ENCODE measurements around the gene LTBP4.

DNA sequence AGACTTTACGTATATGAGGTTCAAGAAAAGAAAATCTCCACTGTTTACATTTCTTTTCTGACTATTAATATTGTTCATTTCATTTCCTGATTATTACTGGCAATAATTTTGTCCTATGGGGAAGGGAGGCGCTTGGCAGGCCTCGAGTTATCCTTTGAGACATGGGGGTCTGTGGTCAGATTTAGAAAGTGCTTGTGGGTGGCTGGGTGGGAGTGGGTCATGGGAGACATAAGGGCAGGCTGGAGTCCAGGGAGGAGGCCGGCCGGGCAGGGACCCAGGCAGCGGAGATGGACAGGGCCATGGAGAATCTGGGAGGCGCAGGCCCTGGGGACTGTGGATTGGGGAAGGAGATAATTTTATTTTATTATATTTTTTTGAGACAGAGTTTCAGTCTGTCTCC is 40.1 kb downstream of the LTBP4 start:
- TF ChIP-seq EP300 (IDR thresholded peaks at IDR 0.05) (no peak), POLR2A (IDR thresholded peaks at IDR 0.05) (no peak)
- TF ChIP-seq, protein P1, sequence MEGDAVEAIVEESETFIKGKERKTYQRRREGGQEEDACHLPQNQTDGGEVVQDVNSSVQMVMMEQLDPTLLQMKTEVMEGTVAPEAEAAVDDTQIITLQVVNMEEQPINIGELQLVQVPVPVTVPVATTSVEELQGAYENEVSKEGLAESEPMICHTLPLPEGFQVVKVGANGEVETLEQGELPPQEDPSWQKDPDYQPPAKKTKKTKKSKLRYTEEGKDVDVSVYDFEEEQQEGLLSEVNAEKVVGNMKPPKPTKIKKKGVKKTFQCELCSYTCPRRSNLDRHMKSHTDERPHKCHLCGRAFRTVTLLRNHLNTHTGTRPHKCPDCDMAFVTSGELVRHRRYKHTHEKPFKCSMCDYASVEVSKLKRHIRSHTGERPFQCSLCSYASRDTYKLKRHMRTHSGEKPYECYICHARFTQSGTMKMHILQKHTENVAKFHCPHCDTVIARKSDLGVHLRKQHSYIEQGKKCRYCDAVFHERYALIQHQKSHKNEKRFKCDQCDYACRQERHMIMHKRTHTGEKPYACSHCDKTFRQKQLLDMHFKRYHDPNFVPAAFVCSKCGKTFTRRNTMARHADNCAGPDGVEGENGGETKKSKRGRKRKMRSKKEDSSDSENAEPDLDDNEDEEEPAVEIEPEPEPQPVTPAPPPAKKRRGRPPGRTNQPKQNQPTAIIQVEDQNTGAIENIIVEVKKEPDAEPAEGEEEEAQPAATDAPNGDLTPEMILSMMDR (IDR thresholded peaks at IDR 0.05) = no peak

Measured in tibial nerve (tissue), 4 donors.